Measurements from ENCODE around the gene NKG7. TPM values are rescaled to one million over a fixed set of nuclear protein-coding genes. Genes with fewer than 3 reads are reported as not detected.

NKG7 gene
- total and polyA plus RNA-seq, 2 of the 13 experiments (the other 11 are each of a cell fraction or from before 2014, with no cell fraction given), result 0.40 TPM; not detected in 1

DNA sequence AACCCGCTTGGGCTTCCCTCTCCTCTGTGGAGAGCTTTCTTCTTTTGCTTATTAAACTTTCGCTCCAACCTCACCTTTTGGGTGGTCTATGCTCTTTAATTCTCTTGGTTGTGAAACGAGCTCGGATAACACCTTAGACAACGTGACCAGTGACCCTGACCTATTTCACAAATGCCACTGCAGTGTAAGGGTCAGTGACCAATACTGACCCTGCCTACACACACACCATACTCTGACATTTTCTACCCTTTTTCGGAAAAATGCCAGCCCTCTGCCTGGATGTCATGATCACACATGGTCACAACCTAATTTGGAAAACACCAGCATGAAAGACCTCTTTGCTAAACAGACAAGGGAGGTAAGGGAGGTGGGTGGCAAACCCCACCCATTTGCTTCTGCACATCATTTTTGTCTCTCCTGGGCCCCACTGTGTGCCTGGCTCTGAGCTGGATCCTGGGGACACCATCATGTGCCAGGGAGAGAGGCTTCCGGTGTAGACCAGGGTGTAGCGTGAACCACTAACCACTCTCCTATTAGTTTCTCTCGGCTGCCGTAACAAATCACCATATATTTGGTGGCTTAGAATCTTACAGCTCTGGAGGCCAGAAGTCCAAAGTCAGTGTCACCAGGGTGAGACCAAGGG lies 16.2 kb downstream of the NKG7 start (continued):
- TF ChIP-seq PRDM15 (CRISPR knock-in tag; IDR thresholded peaks at IDR 0.05) (no peak), MXD3 (CRISPR knock-in tag; IDR thresholded peaks at IDR 0.05) (no peak), FOXA3 (CRISPR knock-in tag; IDR thresholded peaks at IDR 0.05) (peak; percentile 72), ZBTB20 (CRISPR knock-in tag; IDR thresholded peaks at IDR 0.05; ENCODE audit: borderline replicate concordance, low read depth) (no peak), MYC (CRISPR knock-in tag; IDR thresholded peaks at IDR 0.05; ENCODE audit: borderline replicate concordance) (no peak; the same call in 1 of the 2 replicates), TCF7 (IDR thresholded peaks at IDR 0.05; ENCODE audit: low read depth) (peak; percentile 60; the same call in 1 of the 2 replicates), ZNF33B (CRISPR knock-in tag; IDR thresholded peaks at IDR 0.05) (no peak), MLLT10 (CRISPR knock-in tag; IDR thresholded peaks at IDR 0.05) (no peak), ZIK1 (CRISPR knock-in tag; IDR thresholded peaks at IDR 0.05; ENCODE audit: borderline replicate concordance, low read depth) (no peak), BRF2 (CRISPR knock-in tag; IDR thresholded peaks at IDR 0.05) (no peak), ZNF510 (CRISPR knock-in tag; IDR thresholded peaks at IDR 0.05; ENCODE audit: low read depth) (no peak), ZNF562 (CRISPR knock-in tag; IDR thresholded peaks at IDR 0.05; ENCODE audit: borderline replicate concordance) (no peak), ZFYVE20 (CRISPR knock-in tag; IDR thresholded peaks at IDR 0.05; ENCODE audit: borderline replicate concordance, low read depth) (no peak), TBX3 (IDR thresholded peaks at IDR 0.05; ENCODE audit: borderline replicate concordance) (peak; percentile 46; the same call in 1 of the 2 replicates), ELF1 (CRISPR knock-in tag; IDR thresholded peaks at IDR 0.05) (no peak), RNF2 (conservative IDR thresholded peaks at IDR 0.05; ENCODE audit: low read depth) (no peak), MXI1 (IDR thresholded peaks at IDR 0.05; ENCODE audit: borderline replicate concordance, low read depth, low read length) (no peak), NCOA1 (CRISPR knock-in tag; IDR thresholded peaks at IDR 0.05) (no peak), MED13 (CRISPR knock-in tag; IDR thresholded peaks at IDR 0.05) (no peak; the same call in 1 of the 2 replicates), ZNF75D (CRISPR knock-in tag; IDR thresholded peaks at IDR 0.05; ENCODE audit: borderline replicate concordance) (no peak), BCL3 (CRISPR knock-in tag; IDR thresholded peaks at IDR 0.05) (no peak)
- TF ChIP-seq, protein P1, sequence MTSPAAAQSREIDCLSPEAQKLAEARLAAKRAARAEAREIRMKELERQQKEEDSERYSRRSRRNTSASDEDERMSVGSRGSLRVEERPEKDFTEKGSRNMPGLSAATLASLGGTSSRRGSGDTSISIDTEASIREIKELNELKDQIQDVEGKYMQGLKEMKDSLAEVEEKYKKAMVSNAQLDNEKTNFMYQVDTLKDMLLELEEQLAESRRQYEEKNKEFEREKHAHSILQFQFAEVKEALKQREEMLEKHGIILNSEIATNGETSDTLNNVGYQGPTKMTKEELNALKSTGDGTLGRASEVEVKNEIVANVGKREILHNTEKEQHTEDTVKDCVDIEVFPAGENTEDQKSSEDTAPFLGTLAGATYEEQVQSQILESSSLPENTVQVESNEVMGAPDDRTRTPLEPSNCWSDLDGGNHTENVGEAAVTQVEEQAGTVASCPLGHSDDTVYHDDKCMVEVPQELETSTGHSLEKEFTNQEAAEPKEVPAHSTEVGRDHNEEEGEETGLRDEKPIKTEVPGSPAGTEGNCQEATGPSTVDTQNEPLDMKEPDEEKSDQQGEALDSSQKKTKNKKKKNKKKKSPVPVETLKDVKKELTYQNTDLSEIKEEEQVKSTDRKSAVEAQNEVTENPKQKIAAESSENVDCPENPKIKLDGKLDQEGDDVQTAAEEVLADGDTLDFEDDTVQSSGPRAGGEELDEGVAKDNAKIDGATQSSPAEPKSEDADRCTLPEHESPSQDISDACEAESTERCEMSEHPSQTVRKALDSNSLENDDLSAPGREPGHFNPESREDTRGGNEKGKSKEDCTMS (CRISPR knock-in tag; conservative IDR thresholded peaks at IDR 0.05), result no peak

Measured in HepG2 (cell line).